DMS153 (cell line): Measurements from ENCODE around the gene MARF1.
"Not testable (repeated sequence)": the region's sequence is repeated elsewhere in the genome, so short reads cannot be mapped to it uniquely, and the experiment has no call there.

ENCODE experiments used
- DNase-seq: peaks from one replicate; lab custom pipeline; 2025; lab: John Stamatoyannopoulos, UW

MARF1 gene

GRCh38 chr16:15618392-15618791 is 24.6 kb downstream of the MARF1 start:
- DNase-seq = no peak

GRCh38 chr16:15617901-15618300 is 25.1 kb downstream of the MARF1 start:
- no peak for DNase-seq

GRCh38 chr16:15616475-15617165 is 26.3 kb downstream of the MARF1 start:
- DNase-seq = no peak

GRCh38 chr16:15616012-15616411 is 26.9 kb downstream of the MARF1 start:
- DNase-seq = no peak

GRCh38 chr16:15613676-15614075 is 29.3 kb downstream of the MARF1 start:
- no peak for DNase-seq

- DNase-seq = no peak
These were observed 31.3 kb downstream of the MARF1 start for GRCh38 chr16:15611610-15612009.

GRCh38 chr16:15610369-15610871 is 32.5 kb downstream of the MARF1 start:
- no peak for DNase-seq

- DNase-seq = no peak
These were observed 33.7 kb downstream of the MARF1 start for GRCh38 chr16:15609286-15609649.

- DNase-seq = no peak
These were observed 34.3 kb downstream of the MARF1 start for GRCh38 chr16:15608398-15609285.

GRCh38 chr16:15607700-15608396 is 35.1 kb downstream of the MARF1 start:
- peak; percentile 2 for DNase-seq

GRCh38 chr16:15607221-15607699 is 35.7 kb downstream of the MARF1 start:
- DNase-seq = not testable (repeated sequence)

GRCh38 chr16:15606518-15607220 is 36.3 kb downstream of the MARF1 start:
- DNase-seq = no peak

GRCh38 chr16:15605839-15606517 is 37.0 kb downstream of the MARF1 start:
- peak; percentile 85 for DNase-seq

- DNase-seq = no peak
These were observed 38.2 kb downstream of the MARF1 start for GRCh38 chr16:15604460-15605440.

- DNase-seq = no peak
These were observed 40.5 kb downstream of the MARF1 start for GRCh38 chr16:15602285-15603044.

GRCh38 chr16:15601212-15601879 is 41.6 kb downstream of the MARF1 start:
- no peak for DNase-seq

- no peak for DNase-seq
These were observed 43.5 kb downstream of the MARF1 start for GRCh38 chr16:15599303-15600070.
